Activated naive CD4-positive, alpha-beta T cell treated with anti-CD3 and anti-CD28 coated beads, Interleukin-2, amount 50 U/mL, for 24 hours (primary cell): ENCODE data around the gene PRMT3.

Experiments used
- H3K27ac Mint-ChIP-seq: one replicate; pipeline ENCODE4 v1.8.0; 2021; ENCODE audit warnings: mild to moderate bottlenecking, mixed read lengths
- H3K27me3 Mint-ChIP-seq: one replicate; pipeline ENCODE4 v1.8.0; 2021; ENCODE audit warnings: mixed read lengths
- H3K36me3 Mint-ChIP-seq: one replicate; pipeline ENCODE4 v1.8.0; 2021; ENCODE audit warnings: mixed read lengths
- H3K4me1 Mint-ChIP-seq: one replicate; pipeline ENCODE4 v1.8.0; 2021; ENCODE audit warnings: mixed read lengths
- H3K4me3 Mint-ChIP-seq: one replicate; pipeline ENCODE4 v1.8.0; 2021; ENCODE audit warnings: mild to moderate bottlenecking, mixed read lengths
- H3K9me3 Mint-ChIP-seq: one replicate; pipeline ENCODE4 v1.8.0; 2021; ENCODE audit warnings: mixed read lengths

The PRMT3 gene

GRCh38 chr11:20501252-20501651 is 113.7 kb downstream of the PRMT3 start:
- Mint-ChIP-seq H3K27me3 (no peaks in the 10 kb centered on the region), H3K4me1 (no peaks in the 10 kb centered on the region), H3K27ac (no peak overlapping the region), H3K36me3 (peaks cover 25% of the 10 kb centered on the region), H3K4me3 (no peak overlapping the region), H3K9me3 (no peaks in the 10 kb centered on the region)

- H3K4me1 Mint-ChIP-seq = no peaks in the 10 kb centered on the region
- no peaks in the 10 kb centered on the region for H3K9me3 Mint-ChIP-seq
- no peaks in the 10 kb centered on the region for H3K27me3 Mint-ChIP-seq
- peaks cover 26% of the 10 kb centered on the region for H3K36me3 Mint-ChIP-seq
- no peak overlapping the region for H3K4me3 Mint-ChIP-seq
- no peak overlapping the region for H3K27ac Mint-ChIP-seq
Measured at GRCh38 chr11:20501971-20502370, 114.5 kb downstream of the PRMT3 start.

- Mint-ChIP-seq H3K27ac (peak overlapping the region; percentile 7), H3K4me1 (no peaks in the 10 kb centered on the region), H3K27me3 (no peaks in the 10 kb centered on the region), H3K36me3 (peaks cover 7% of the 10 kb centered on the region), H3K9me3 (no peaks in the 10 kb centered on the region), H3K4me3 (no peak overlapping the region)
Measured at GRCh38 chr11:20511982-20512381, 124.5 kb downstream of the PRMT3 start.

DNA sequence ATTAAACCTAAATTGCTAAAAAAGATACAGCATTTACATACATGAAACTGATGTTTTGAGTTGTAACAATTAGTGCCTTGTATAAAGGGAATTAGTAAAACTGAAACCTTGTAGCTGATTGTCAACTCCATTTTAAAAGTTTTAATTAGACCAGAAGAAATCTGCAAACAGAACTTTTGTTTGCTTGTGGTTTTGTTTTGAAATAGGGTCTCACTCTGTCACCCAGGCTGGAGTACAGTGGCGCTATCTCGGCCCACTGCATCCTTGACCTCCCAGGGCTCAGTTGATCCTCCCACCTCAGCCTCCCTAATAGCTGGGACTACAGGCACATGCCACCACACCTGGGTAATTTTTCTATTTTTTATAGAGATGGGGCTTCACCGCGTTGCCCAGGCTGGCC is 125.4 kb downstream of the PRMT3 start:
- Mint-ChIP-seq H3K36me3 (peaks cover 4% of the 10 kb centered on the region), H3K27ac (no peak overlapping the region), H3K9me3 (no peaks in the 10 kb centered on the region), H3K27me3 (peaks cover under 1% of the 10 kb centered on the region), H3K4me1 (no peaks in the 10 kb centered on the region), H3K4me3 (no peak overlapping the region)

GRCh38 chr11:20518323-20518834 is 130.9 kb downstream of the PRMT3 start:
- Mint-ChIP-seq H3K4me3 (no peak overlapping the region), H3K36me3 (no peaks in the 10 kb centered on the region), H3K9me3 (no peaks in the 10 kb centered on the region), H3K27me3 (peaks cover 11% of the 10 kb centered on the region), H3K27ac (no peak overlapping the region), H3K4me1 (no peaks in the 10 kb centered on the region)

DNA sequence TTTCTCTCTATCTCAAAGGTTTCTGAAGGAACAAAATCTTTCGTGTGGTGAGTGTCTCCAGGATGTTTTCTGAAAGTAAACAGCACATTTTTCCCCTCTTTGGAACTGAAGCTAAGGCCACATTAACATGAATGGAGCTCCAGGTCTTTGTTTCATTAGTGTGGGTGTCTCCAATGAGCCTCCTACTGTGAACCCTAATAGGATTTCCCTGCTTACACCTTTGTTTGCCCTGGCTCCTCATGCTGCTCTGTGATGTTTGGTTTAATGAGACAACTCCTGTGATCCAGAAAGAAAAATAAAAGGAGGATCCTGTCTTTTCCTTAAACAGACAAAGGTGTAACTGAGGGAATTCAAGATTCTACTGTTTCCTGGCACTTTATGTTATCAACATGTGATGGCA is 135.0 kb downstream of the PRMT3 start:
- H3K36me3 Mint-ChIP-seq = no peaks in the 10 kb centered on the region
- H3K4me1 Mint-ChIP-seq = no peaks in the 10 kb centered on the region
- H3K27me3 Mint-ChIP-seq = peaks cover 11% of the 10 kb centered on the region
- no peaks in the 10 kb centered on the region for H3K9me3 Mint-ChIP-seq
- H3K27ac Mint-ChIP-seq = no peak overlapping the region
- no peak overlapping the region for H3K4me3 Mint-ChIP-seq

- no peak overlapping the region for H3K27ac Mint-ChIP-seq
- H3K9me3 Mint-ChIP-seq = no peaks in the 10 kb centered on the region
- no peak overlapping the region for H3K4me3 Mint-ChIP-seq
- no peaks in the 10 kb centered on the region for H3K27me3 Mint-ChIP-seq
- no peaks in the 10 kb centered on the region for H3K4me1 Mint-ChIP-seq
- no peaks in the 10 kb centered on the region for H3K36me3 Mint-ChIP-seq
Measured at GRCh38 chr11:20529757-20530156, 142.2 kb downstream of the PRMT3 start.

- Mint-ChIP-seq H3K27ac (no peak overlapping the region), H3K27me3 (peaks cover 3% of the 10 kb centered on the region), H3K4me3 (no peak overlapping the region), H3K9me3 (no peaks in the 10 kb centered on the region), H3K36me3 (no peaks in the 10 kb centered on the region), H3K4me1 (no peaks in the 10 kb centered on the region)
Measured at GRCh38 chr11:20530942-20531703, 143.6 kb downstream of the PRMT3 start.

DNA sequence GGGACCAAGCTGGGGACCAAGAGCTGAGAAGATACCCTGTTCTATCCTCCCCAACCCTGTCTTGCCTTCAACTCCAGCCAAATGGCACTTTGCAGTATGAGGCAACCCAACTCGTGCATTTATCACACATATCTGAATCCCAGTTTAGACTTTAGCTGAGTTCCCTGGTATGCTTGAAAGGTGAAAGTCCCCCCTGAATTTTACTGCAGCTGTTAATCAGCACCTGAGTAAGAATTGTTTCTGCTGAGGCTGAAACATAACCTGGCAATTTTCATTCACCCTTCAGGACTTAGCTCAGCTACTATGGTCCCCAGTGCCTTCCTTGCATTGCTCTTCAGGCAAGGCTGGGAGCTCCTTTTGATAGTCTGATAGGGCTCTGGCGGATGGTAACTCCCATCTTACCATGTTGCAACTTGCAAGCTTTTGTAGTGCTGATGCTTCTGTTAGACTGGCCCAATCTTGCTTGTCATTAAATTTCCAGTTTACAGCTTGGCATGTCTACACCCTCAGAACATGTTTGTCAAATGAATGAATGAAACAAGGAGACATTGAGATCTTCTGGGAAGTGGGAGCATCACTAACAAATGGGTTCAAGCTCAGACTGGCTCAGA is 147.9 kb downstream of the PRMT3 start:
- H3K4me1 Mint-ChIP-seq = no peaks in the 10 kb centered on the region
- H3K27me3 Mint-ChIP-seq = peaks cover 10% of the 10 kb centered on the region
- H3K27ac Mint-ChIP-seq = no peak overlapping the region
- H3K4me3 Mint-ChIP-seq = no peak overlapping the region
- peaks cover 4% of the 10 kb centered on the region for H3K36me3 Mint-ChIP-seq
- H3K9me3 Mint-ChIP-seq = peaks cover 6% of the 10 kb centered on the region

GRCh38 chr11:20536365-20536764 is 148.8 kb downstream of the PRMT3 start:
- H3K4me3 Mint-ChIP-seq = no peak overlapping the region
- H3K4me1 Mint-ChIP-seq = no peaks in the 10 kb centered on the region
- H3K36me3 Mint-ChIP-seq = peaks cover 4% of the 10 kb centered on the region
- H3K27me3 Mint-ChIP-seq = peaks cover 10% of the 10 kb centered on the region
- H3K9me3 Mint-ChIP-seq = peaks cover 6% of the 10 kb centered on the region
- H3K27ac Mint-ChIP-seq = no peak overlapping the region

- peaks cover 12% of the 10 kb centered on the region for H3K27me3 Mint-ChIP-seq
- no peak overlapping the region for H3K4me3 Mint-ChIP-seq
- no peaks in the 10 kb centered on the region for H3K4me1 Mint-ChIP-seq
- peaks cover 6% of the 10 kb centered on the region for H3K9me3 Mint-ChIP-seq
- H3K36me3 Mint-ChIP-seq = peaks cover 4% of the 10 kb centered on the region
- H3K27ac Mint-ChIP-seq = no peak overlapping the region
Measured at GRCh38 chr11:20536784-20537183, 149.3 kb downstream of the PRMT3 start.

DNA sequence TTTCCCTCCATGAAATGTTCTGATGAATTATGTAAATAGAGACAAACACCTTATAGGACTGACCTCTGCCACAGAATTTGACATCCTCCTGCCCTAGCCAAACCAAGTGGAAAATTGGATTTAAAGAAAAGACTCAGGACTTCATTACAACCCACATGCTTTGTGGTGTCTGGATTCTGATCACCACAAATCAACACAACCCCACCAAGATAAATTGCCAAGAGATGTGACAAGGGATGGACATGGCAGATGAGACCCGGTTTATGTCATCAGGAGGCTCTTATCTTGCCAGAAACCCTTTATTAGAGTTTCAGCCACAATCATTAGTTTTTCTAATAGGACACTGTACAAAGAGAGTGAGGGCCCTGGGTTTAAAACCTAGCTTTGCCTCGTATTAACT is 154.0 kb downstream of the PRMT3 start:
- Mint-ChIP-seq H3K4me1 (no peaks in the 10 kb centered on the region), H3K27ac (no peak overlapping the region), H3K27me3 (peaks cover 5% of the 10 kb centered on the region), H3K36me3 (peaks cover 4% of the 10 kb centered on the region), H3K9me3 (peaks cover 6% of the 10 kb centered on the region), H3K4me3 (no peak overlapping the region)

DNA sequence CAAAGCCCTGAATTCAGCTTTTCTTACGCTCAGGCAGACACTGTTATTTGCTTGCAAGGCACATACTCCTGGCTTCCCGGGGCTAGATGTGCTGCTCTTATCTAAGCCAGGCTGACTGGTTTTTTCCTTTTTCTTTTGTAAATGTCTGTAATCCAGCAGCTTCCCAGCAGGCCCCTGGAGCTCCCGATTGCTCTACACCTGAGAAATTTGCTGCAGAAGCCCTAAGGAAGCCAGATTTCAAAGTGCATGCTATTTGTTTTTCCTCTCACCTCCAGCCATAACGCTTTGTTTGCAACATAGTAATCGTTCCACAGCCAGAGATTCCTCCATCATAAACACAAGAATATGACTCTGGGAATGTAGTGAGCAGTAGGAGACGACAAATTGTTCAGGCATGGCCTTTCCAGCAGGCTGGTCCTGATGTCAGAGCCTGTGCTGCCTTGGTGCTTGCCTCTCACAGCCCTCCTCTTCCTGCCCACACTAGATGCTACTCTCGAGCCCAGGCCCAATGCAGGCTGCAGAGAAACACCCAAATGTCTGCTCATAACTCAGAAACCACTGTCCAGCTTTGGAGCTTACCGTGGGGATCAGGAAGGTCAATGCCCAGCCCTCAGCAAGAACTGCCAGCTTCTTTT is 157.2 kb downstream of the PRMT3 start:
- Mint-ChIP-seq H3K4me1 (no peaks in the 10 kb centered on the region), H3K36me3 (no peaks in the 10 kb centered on the region), H3K9me3 (no peaks in the 10 kb centered on the region), H3K27ac (no peak overlapping the region), H3K4me3 (no peak overlapping the region), H3K27me3 (peaks cover 2% of the 10 kb centered on the region)

DNA sequence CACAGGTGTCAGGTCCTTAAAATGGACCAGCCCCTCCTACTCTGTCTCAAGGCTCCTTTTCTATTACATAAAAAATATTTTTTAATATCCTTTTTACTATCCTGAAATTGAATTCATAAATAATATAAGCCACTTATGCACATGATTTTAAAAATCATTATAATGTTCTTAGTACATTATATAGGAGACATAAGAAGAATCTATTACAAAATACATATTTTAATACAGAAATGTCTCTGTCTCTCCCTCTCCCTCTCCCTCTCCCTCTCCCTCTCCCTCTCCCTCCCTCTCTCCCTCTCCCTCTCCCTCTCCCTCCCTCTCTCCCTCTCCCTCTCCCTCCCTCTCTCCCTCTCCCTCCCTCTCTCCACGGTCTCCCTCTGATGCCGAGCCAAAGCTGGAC is 159.9 kb downstream of the PRMT3 start:
- no peaks in the 10 kb centered on the region for H3K36me3 Mint-ChIP-seq
- H3K9me3 Mint-ChIP-seq = no peaks in the 10 kb centered on the region
- no peak overlapping the region for H3K4me3 Mint-ChIP-seq
- no peak overlapping the region for H3K27ac Mint-ChIP-seq
- no peaks in the 10 kb centered on the region for H3K4me1 Mint-ChIP-seq
- H3K27me3 Mint-ChIP-seq = no peaks in the 10 kb centered on the region

- no peaks in the 10 kb centered on the region for H3K36me3 Mint-ChIP-seq
- no peak overlapping the region for H3K4me3 Mint-ChIP-seq
- H3K9me3 Mint-ChIP-seq = no peaks in the 10 kb centered on the region
- H3K27ac Mint-ChIP-seq = no peak overlapping the region
- H3K27me3 Mint-ChIP-seq = no peaks in the 10 kb centered on the region
- no peaks in the 10 kb centered on the region for H3K4me1 Mint-ChIP-seq
Measured at GRCh38 chr11:20551096-20551495, 163.6 kb downstream of the PRMT3 start.

- Mint-ChIP-seq H3K4me1 (no peaks in the 10 kb centered on the region), H3K4me3 (no peak overlapping the region), H3K9me3 (no peaks in the 10 kb centered on the region)
Measured at GRCh38 chr11:20555783-20556182, 168.3 kb downstream of the PRMT3 start.

More at GRCh38 chr11:20555783-20556182, 168.3 kb downstream of the PRMT3 start:
- Mint-ChIP-seq H3K27ac (no peak overlapping the region), H3K36me3 (no peaks in the 10 kb centered on the region), H3K27me3 (peaks cover 6% of the 10 kb centered on the region)
